HG03280 (cell line): ENCODE data around the gene SF1.

ENCODE experiments used
- ATAC-seq: cut with Tn5 transposase; IDR thresholded peaks from one replicate; pipeline ENCODE4 v1.9.1; 2021; ENCODE audit warnings: mild to moderate bottlenecking, moderate library complexity; ENCODE audit not compliant: unreplicated experiment

The SF1 gene

GRCh38 chr11:64728757-64729365 is 49.5 kb downstream of the SF1 start:
- no peak for ATAC-seq

GRCh38 chr11:64726867-64727530 is 51.3 kb downstream of the SF1 start:
- no peak for ATAC-seq

- no peak for ATAC-seq
Measured at GRCh38 chr11:64726211-64726641, 52.1 kb downstream of the SF1 start.

GRCh38 chr11:64724863-64725532 is 53.3 kb downstream of the SF1 start:
- no peak for ATAC-seq

- no peak for ATAC-seq
Measured at GRCh38 chr11:64723907-64724862, 54.2 kb downstream of the SF1 start.

- ATAC-seq, result peak; percentile 77
Measured at GRCh38 chr11:64723117-64723906, 55.0 kb downstream of the SF1 start, which contains the start of gene NRXN2. TSS of gene NRXN2 (minus strand) at chr11:64723197. CDS start at chr11:64713699, 9,498 bp downstream.

GRCh38 chr11:64722141-64723065 is 55.9 kb downstream of the SF1 start:
- no peak for ATAC-seq

- no peak for ATAC-seq
Measured at GRCh38 chr11:64721359-64721699, 57.0 kb downstream of the SF1 start.

- ATAC-seq, result no peak
Measured at GRCh38 chr11:64720640-64721358, 57.5 kb downstream of the SF1 start.

- ATAC-seq, result no peak
Measured at GRCh38 chr11:64720167-64720566, 58.2 kb downstream of the SF1 start.

- no peak for ATAC-seq
Measured at GRCh38 chr11:64719406-64719805, 58.9 kb downstream of the SF1 start.

- ATAC-seq, result no peak
Measured at GRCh38 chr11:64718780-64719124, 59.6 kb downstream of the SF1 start.

- no peak for ATAC-seq
Measured at GRCh38 chr11:64718084-64718779, 60.1 kb downstream of the SF1 start.

GRCh38 chr11:64717268-64717578 is 61.1 kb downstream of the SF1 start:
- no peak for ATAC-seq

GRCh38 chr11:64716473-64717267 is 61.7 kb downstream of the SF1 start:
- no peak for ATAC-seq

- ATAC-seq, result no peak
Measured at GRCh38 chr11:64715756-64716472, 62.4 kb downstream of the SF1 start.

- no peak for ATAC-seq
Measured at GRCh38 chr11:64715110-64715509, 63.2 kb downstream of the SF1 start.
